ENCODE results near the gene F11R.

F11R gene

GRCh38 chr1:161013488-161014230, 7.3 kb downstream of the F11R start:
- peak overlapping the region; percentile 58 to 71 for H3K4me3 ChIP-seq (ENCODE audit: low read depth in 1 of 2, low read length in 2 of 2)
- no peaks in the 10 kb centered on the region for H3K9me3 ChIP-seq (ENCODE audit: control insufficient read depth in 1 of 2, low read length in 2 of 2)
- no peaks in the 10 kb centered on the region for H3K36me3 ChIP-seq (ENCODE audit: control insufficient read depth in 1 of 2, insufficient read depth in 2 of 2, low read length in 2 of 2)
- peaks cover 32 to 38% of the 10 kb centered on the region in 2 donors for H3K4me1 ChIP-seq (ENCODE audit: control insufficient read depth in 1 of 2, insufficient read depth in 2 of 2, low read length in 2 of 2)
- H3K9ac ChIP-seq (ENCODE audit: low read depth in 1 of 2, low read length in 2 of 2), result peak overlapping the region; percentile 52 to 70
- no peaks in the 10 kb centered on the region for H3K27me3 ChIP-seq (ENCODE audit: control insufficient read depth in 1 of 2, insufficient read depth in 2 of 2, low read length in 2 of 2)
- peak overlapping the region; percentile 89 for H3K27ac ChIP-seq (ENCODE audit: low read depth, low read length)

- Histone ChIP-seq H3K36me3 (ENCODE audit: control insufficient read depth in 1 of 2, insufficient read depth in 2 of 2, low read length in 2 of 2) (no peaks in the 10 kb centered on the region), H3K9me3 (ENCODE audit: control insufficient read depth in 1 of 2, low read length in 2 of 2) (no peaks in the 10 kb centered on the region), H3K9ac (ENCODE audit: low read depth in 1 of 2, low read length in 2 of 2) (peak overlapping the region; percentile 52 to 70), H3K4me3 (ENCODE audit: low read depth in 1 of 2, low read length in 2 of 2) (peak overlapping the region; percentile 58 to 71), H3K27ac (ENCODE audit: low read depth, low read length) (peak overlapping the region; percentile 89), H3K27me3 (ENCODE audit: control insufficient read depth in 1 of 2, insufficient read depth in 2 of 2, low read length in 2 of 2) (no peaks in the 10 kb centered on the region), H3K4me1 (ENCODE audit: control insufficient read depth in 1 of 2, insufficient read depth in 2 of 2, low read length in 2 of 2) (peaks cover 27 to 32% of the 10 kb centered on the region in 2 donors)
Observed at GRCh38 chr1:161013131-161013487, 7.8 kb downstream of the F11R start.

- peaks cover 22 to 26% of the 10 kb centered on the region in 2 donors for H3K4me1 ChIP-seq (ENCODE audit: control insufficient read depth in 1 of 2, insufficient read depth in 2 of 2, low read length in 2 of 2)
- no peaks in the 10 kb centered on the region for H3K36me3 ChIP-seq (ENCODE audit: control insufficient read depth in 1 of 2, insufficient read depth in 2 of 2, low read length in 2 of 2)
- no peak overlapping the region for H3K4me3 ChIP-seq (ENCODE audit: low read depth in 1 of 2, low read length in 2 of 2)
- no peak overlapping the region for H3K27ac ChIP-seq (ENCODE audit: low read depth, low read length)
- no peaks in the 10 kb centered on the region for H3K27me3 ChIP-seq (ENCODE audit: control insufficient read depth in 1 of 2, insufficient read depth in 2 of 2, low read length in 2 of 2)
- no peaks in the 10 kb centered on the region for H3K9me3 ChIP-seq (ENCODE audit: control insufficient read depth in 1 of 2, low read length in 2 of 2)
- no peak overlapping the region for H3K9ac ChIP-seq (ENCODE audit: low read depth in 1 of 2, low read length in 2 of 2)
Observed at GRCh38 chr1:161012420-161012819, 8.5 kb downstream of the F11R start.

- H3K36me3 ChIP-seq (ENCODE audit: control insufficient read depth in 1 of 2, insufficient read depth in 2 of 2, low read length in 2 of 2), result no peaks in the 10 kb centered on the region
- H3K9me3 ChIP-seq (ENCODE audit: control insufficient read depth in 1 of 2, low read length in 2 of 2), result no peaks in the 10 kb centered on the region
- H3K4me1 ChIP-seq (ENCODE audit: control insufficient read depth in 1 of 2, insufficient read depth in 2 of 2, low read length in 2 of 2), result peaks cover 22 to 32% of the 10 kb centered on the region in 2 donors
- H3K9ac ChIP-seq (ENCODE audit: low read depth in 1 of 2, low read length in 2 of 2), result no peak overlapping the region
- no peak overlapping the region for H3K27ac ChIP-seq (ENCODE audit: low read depth, low read length)
- no peak overlapping the region for H3K4me3 ChIP-seq (ENCODE audit: low read depth in 1 of 2, low read length in 2 of 2)
- H3K27me3 ChIP-seq (ENCODE audit: control insufficient read depth in 1 of 2, insufficient read depth in 2 of 2, low read length in 2 of 2), result no peaks in the 10 kb centered on the region
Observed at GRCh38 chr1:161009602-161010211, 11.2 kb downstream of the F11R start.

- Histone ChIP-seq H3K9ac (ENCODE audit: low read depth in 1 of 2, low read length in 2 of 2) (no peak overlapping the region), H3K27me3 (ENCODE audit: control insufficient read depth in 1 of 2, insufficient read depth in 2 of 2, low read length in 2 of 2) (no peaks in the 10 kb centered on the region)
Observed at GRCh38 chr1:161008869-161009510, 12.0 kb downstream of the F11R start.

GRCh38 chr1:161007369-161007768, 13.6 kb downstream of the F11R start:
- no peak overlapping the region for H3K27ac ChIP-seq (ENCODE audit: low read depth, low read length)
- no peaks in the 10 kb centered on the region for H3K27me3 ChIP-seq (ENCODE audit: control insufficient read depth in 1 of 2, insufficient read depth in 2 of 2, low read length in 2 of 2)
- peaks cover 5 to 18% of the 10 kb centered on the region in 2 donors for H3K4me1 ChIP-seq (ENCODE audit: control insufficient read depth in 1 of 2, insufficient read depth in 2 of 2, low read length in 2 of 2)

More at GRCh38 chr1:161008869-161009510, 12.0 kb downstream of the F11R start:
- no peak overlapping the region for H3K4me3 ChIP-seq (ENCODE audit: low read depth in 1 of 2, low read length in 2 of 2)
- peaks cover 16 to 27% of the 10 kb centered on the region in 2 donors for H3K4me1 ChIP-seq (ENCODE audit: control insufficient read depth in 1 of 2, insufficient read depth in 2 of 2, low read length in 2 of 2)
- no peaks in the 10 kb centered on the region for H3K36me3 ChIP-seq (ENCODE audit: control insufficient read depth in 1 of 2, insufficient read depth in 2 of 2, low read length in 2 of 2)
- no peak overlapping the region for H3K27ac ChIP-seq (ENCODE audit: low read depth, low read length)
- no peaks in the 10 kb centered on the region for H3K9me3 ChIP-seq (ENCODE audit: control insufficient read depth in 1 of 2, low read length in 2 of 2)

DNA sequence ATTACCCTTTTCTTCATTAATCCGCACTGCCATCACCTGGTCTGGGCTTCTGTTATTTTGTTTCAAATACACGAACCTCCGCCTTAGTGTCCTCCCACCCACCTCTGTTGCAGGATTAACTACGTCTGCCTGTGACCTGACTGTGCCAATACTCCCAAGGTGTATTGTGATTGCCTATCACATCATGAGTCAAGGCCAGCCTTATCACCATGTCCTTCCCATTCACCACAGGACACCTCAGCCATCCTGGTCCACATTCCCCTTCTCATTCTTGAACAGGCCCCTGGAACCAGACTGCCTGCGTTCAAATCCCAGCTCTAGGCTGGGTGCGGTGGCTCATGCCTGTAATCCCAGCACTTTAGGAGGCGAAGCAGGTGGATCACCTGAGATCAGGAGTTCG, 14.4 kb downstream of the F11R start:
- Histone ChIP-seq H3K4me1 (ENCODE audit: control insufficient read depth in 1 of 2, insufficient read depth in 2 of 2, low read length in 2 of 2) (peaks cover 3 to 19% of the 10 kb centered on the region in 2 donors), H3K36me3 (ENCODE audit: control insufficient read depth in 1 of 2, insufficient read depth in 2 of 2, low read length in 2 of 2) (no peaks in the 10 kb centered on the region), H3K9ac (ENCODE audit: low read depth in 1 of 2, low read length in 2 of 2) (no peak overlapping the region), H3K27ac (ENCODE audit: low read depth, low read length) (no peak overlapping the region), H3K27me3 (ENCODE audit: control insufficient read depth in 1 of 2, insufficient read depth in 2 of 2, low read length in 2 of 2) (no peaks in the 10 kb centered on the region), H3K9me3 (ENCODE audit: control insufficient read depth in 1 of 2, low read length in 2 of 2) (no peaks in the 10 kb centered on the region), H3K4me3 (ENCODE audit: low read depth in 1 of 2, low read length in 2 of 2) (no peak overlapping the region)

More at GRCh38 chr1:161007369-161007768, 13.6 kb downstream of the F11R start:
- H3K9me3 ChIP-seq (ENCODE audit: control insufficient read depth in 1 of 2, low read length in 2 of 2), result no peaks in the 10 kb centered on the region
- H3K36me3 ChIP-seq (ENCODE audit: control insufficient read depth in 1 of 2, insufficient read depth in 2 of 2, low read length in 2 of 2), result no peaks in the 10 kb centered on the region
- no peak overlapping the region for H3K9ac ChIP-seq (ENCODE audit: low read depth in 1 of 2, low read length in 2 of 2)
- H3K4me3 ChIP-seq (ENCODE audit: low read depth in 1 of 2, low read length in 2 of 2), result no peak overlapping the region

- Histone ChIP-seq H3K9ac (ENCODE audit: low read depth in 1 of 2, low read length in 2 of 2) (peak overlapping the region in 1 of 2 donors; percentile 21), H3K4me3 (ENCODE audit: low read depth in 1 of 2, low read length in 2 of 2) (no peak overlapping the region), H3K4me1 (ENCODE audit: control insufficient read depth in 1 of 2, insufficient read depth in 2 of 2, low read length in 2 of 2) (peaks cover 19 to 32% of the 10 kb centered on the region in 2 donors), H3K36me3 (ENCODE audit: control insufficient read depth in 1 of 2, insufficient read depth in 2 of 2, low read length in 2 of 2) (peaks cover 22 to 35% of the 10 kb centered on the region in 2 donors), H3K9me3 (ENCODE audit: control insufficient read depth in 1 of 2, low read length in 2 of 2) (no peaks in the 10 kb centered on the region), H3K27ac (ENCODE audit: low read depth, low read length) (no peak overlapping the region), H3K27me3 (ENCODE audit: control insufficient read depth in 1 of 2, insufficient read depth in 2 of 2, low read length in 2 of 2) (no peaks in the 10 kb centered on the region)
Observed at GRCh38 chr1:161001525-161001924, 19.4 kb downstream of the F11R start.

DNA sequence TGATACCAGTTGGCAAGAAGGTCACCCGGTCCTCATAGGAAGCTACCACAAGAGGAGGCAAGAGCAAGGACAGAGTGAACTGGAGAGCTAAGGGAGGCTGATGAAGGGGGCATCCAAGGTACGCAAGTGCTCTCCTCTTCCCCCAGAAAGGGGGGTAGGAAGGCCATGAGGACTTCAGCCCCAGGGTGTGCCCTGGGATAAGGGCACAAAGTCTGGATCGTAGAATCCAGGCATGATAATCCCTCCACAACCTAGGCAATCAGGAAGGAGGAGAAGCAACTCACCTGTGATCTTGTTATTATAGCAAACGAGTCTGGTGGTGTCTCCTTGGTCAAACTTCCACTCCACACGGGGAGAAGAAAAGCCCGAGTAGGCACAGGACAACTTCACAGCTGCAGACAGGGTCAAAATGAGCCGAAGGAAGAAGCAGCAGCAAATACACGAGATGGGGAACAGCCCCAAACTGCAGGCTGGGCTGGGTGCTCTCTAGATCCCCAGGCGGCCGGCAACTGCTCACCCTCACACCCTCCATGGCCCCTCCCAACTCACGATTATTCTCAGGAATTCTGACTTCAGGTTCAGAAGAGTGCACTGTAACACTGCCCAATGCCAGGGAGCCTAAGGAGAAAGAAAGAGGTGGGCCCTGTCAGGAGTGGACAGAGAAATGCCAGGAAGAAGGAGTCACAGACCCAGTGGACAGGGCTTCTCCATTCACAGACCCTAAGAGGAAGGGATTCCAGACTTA, 20.0 kb downstream of the F11R start:
- peaks cover 22 to 40% of the 10 kb centered on the region in 2 donors for H3K36me3 ChIP-seq (ENCODE audit: control insufficient read depth in 1 of 2, insufficient read depth in 2 of 2, low read length in 2 of 2)
- H3K27ac ChIP-seq (ENCODE audit: low read depth, low read length), result no peak overlapping the region
- H3K4me3 ChIP-seq (ENCODE audit: low read depth in 1 of 2, low read length in 2 of 2), result no peak overlapping the region
- peaks cover 19 to 27% of the 10 kb centered on the region in 2 donors for H3K4me1 ChIP-seq (ENCODE audit: control insufficient read depth in 1 of 2, insufficient read depth in 2 of 2, low read length in 2 of 2)
- H3K9me3 ChIP-seq (ENCODE audit: control insufficient read depth in 1 of 2, low read length in 2 of 2), result no peaks in the 10 kb centered on the region
- H3K9ac ChIP-seq (ENCODE audit: low read depth in 1 of 2, low read length in 2 of 2), result peak overlapping the region in 1 of 2 donors; percentile 21
- H3K27me3 ChIP-seq (ENCODE audit: control insufficient read depth in 1 of 2, insufficient read depth in 2 of 2, low read length in 2 of 2), result no peaks in the 10 kb centered on the region

Data from duodenal mucosa (tissue), 2 donors.